Activated B cell treated with CpG ODN at 0.5 μM for 24 hours (primary cell): Measurements from ENCODE around the gene MTUS2. TPM values are rescaled to one million over a fixed set of nuclear protein-coding genes. Genes with fewer than 3 reads are reported as not detected.

Experiments used
- ATAC-seq: fragments of 200-7000 bp; cut with Tn5 transposase; one replicate; pipeline ENCODE4 v1.10.0; 2021; ENCODE audit warnings: low read depth, mild to moderate bottlenecking, moderate library complexity
- CTCF ChIA-PET: fragments of 350-600 bp; sonication (Branson Sonifier 250); formaldehyde crosslinking; loops from one replicate; lab custom pipeline; 2021; ENCODE audit warnings: antibody characterized with exemption; lab: Charles Lee
- POLR2A ChIA-PET: fragments of 350-600 bp; sonication (Branson Sonifier 250); formaldehyde crosslinking; loops from one replicate; lab custom pipeline; 2021; ENCODE audit warnings: antibody characterized with exemption; lab: Charles Lee
- DNase-seq: peaks from one replicate; pipeline ENCODE4 v3.0.0; 2022
- H3K27ac Mint-ChIP-seq: one replicate; pipeline ENCODE4 v1.8.0; 2020; ENCODE audit warnings: mixed read lengths
- H3K27me3 Mint-ChIP-seq: one replicate; pipeline ENCODE4 v1.8.0; 2021; ENCODE audit warnings: mixed read lengths
- H3K36me3 Mint-ChIP-seq: one replicate; pipeline ENCODE4 v1.8.0; 2021; ENCODE audit warnings: low read depth, mixed read lengths
- H3K4me1 Mint-ChIP-seq: one replicate; pipeline ENCODE4 v1.8.0; 2021; ENCODE audit warnings: mixed read lengths
- H3K4me3 Mint-ChIP-seq: one replicate; pipeline ENCODE4 v1.8.0; 2020; ENCODE audit warnings: mild to moderate bottlenecking, mixed read lengths
- H3K9me3 Mint-ChIP-seq: one replicate; pipeline ENCODE4 v1.8.0; 2020; ENCODE audit warnings: mixed read lengths
- CTCF ChIP-seq: fragments of 200-600 bp; IDR thresholded peaks from one replicate; pipeline ENCODE4 v1.8.0; 2022; ENCODE audit warnings: antibody characterized with exemption, mild to moderate bottlenecking
- intact Hi-C: fragments of 100-400 bp; cut with micrococcal nuclease; formaldehyde crosslinking; loops from one replicate; pipeline ENCODE4 v1.15.1; 2024
- total RNA-seq: library from RNA; stranded (reverse); gene quantifications from 2 replicates; pipeline ENCODE4 v1.2.3, GENCODE V29; 2022

Gene MTUS2
- total RNA-seq, 1 donor from 2014 or later = not detected

- CTCF ChIA-PET = no interaction called here
- no peak for DNase-seq
- no peak for ATAC-seq
- Mint-ChIP-seq H3K36me3 (no peaks in the 10 kb centered on the region), H3K4me1 (no peaks in the 10 kb centered on the region), H3K9me3 (no peaks in the 10 kb centered on the region), H3K27ac (no peak overlapping the region), H3K27me3 (peaks cover 15% of the 10 kb centered on the region), H3K4me3 (no peak overlapping the region)
- intact Hi-C loops = no loop called here
- TF ChIP-seq CTCF = no peak
- POLR2A ChIA-PET = no interaction called here
Measured at GRCh38 chr13:28976636-28977035, 156.5 kb downstream of the MTUS2 start.

- POLR2A ChIA-PET = no interaction called here
- Mint-ChIP-seq H3K4me1 (no peaks in the 10 kb centered on the region), H3K27me3 (peaks cover 18% of the 10 kb centered on the region), H3K9me3 (no peaks in the 10 kb centered on the region), H3K4me3 (no peak overlapping the region), H3K36me3 (no peaks in the 10 kb centered on the region), H3K27ac (no peak overlapping the region)
- ATAC-seq (no peak), DNase-seq (no peak)
- no peak for TF ChIP-seq CTCF
- CTCF ChIA-PET = no interaction called here
- intact Hi-C loops = no loop called here
Measured at GRCh38 chr13:28978574-28978973, 158.4 kb downstream of the MTUS2 start.

- H3K27ac Mint-ChIP-seq = no peak overlapping the region
- H3K4me1 Mint-ChIP-seq = no peaks in the 10 kb centered on the region
- no peak for ATAC-seq
- peaks cover 7% of the 10 kb centered on the region for H3K27me3 Mint-ChIP-seq
- H3K9me3 Mint-ChIP-seq = no peaks in the 10 kb centered on the region
- H3K4me3 Mint-ChIP-seq = no peak overlapping the region
- POLR2A ChIA-PET = no interaction called here
- no peak for TF ChIP-seq CTCF
- DNase-seq = no peak
- CTCF ChIA-PET = no interaction called here
- H3K36me3 Mint-ChIP-seq = no peaks in the 10 kb centered on the region
- intact Hi-C loops = no loop called here
Measured at GRCh38 chr13:28981530-28981929, 161.4 kb downstream of the MTUS2 start.

GRCh38 chr13:28983641-28984040 lies 163.5 kb downstream of the MTUS2 start:
- intact Hi-C loops = no loop called here
- Mint-ChIP-seq H3K4me1 (no peaks in the 10 kb centered on the region), H3K27me3 (peaks cover 2% of the 10 kb centered on the region), H3K4me3 (no peak overlapping the region), H3K9me3 (no peaks in the 10 kb centered on the region), H3K27ac (no peak overlapping the region), H3K36me3 (no peaks in the 10 kb centered on the region)
- ChIA-PET CTCF (no interaction called here), POLR2A (no interaction called here)
- ATAC-seq (no peak), DNase-seq (no peak)
- no peak for TF ChIP-seq CTCF

- ATAC-seq = no peak
- no peak for DNase-seq
- H3K4me1 Mint-ChIP-seq = no peaks in the 10 kb centered on the region
- no peak for TF ChIP-seq CTCF
- ChIA-PET CTCF (no interaction called here), POLR2A (no interaction called here)
- H3K4me3 Mint-ChIP-seq = no peak overlapping the region
- intact Hi-C loops = no loop called here
- peaks cover 2% of the 10 kb centered on the region for H3K27me3 Mint-ChIP-seq
- H3K36me3 Mint-ChIP-seq = no peaks in the 10 kb centered on the region
- no peaks in the 10 kb centered on the region for H3K9me3 Mint-ChIP-seq
- no peak overlapping the region for H3K27ac Mint-ChIP-seq
Measured at GRCh38 chr13:28984326-28984725, 164.2 kb downstream of the MTUS2 start.
